WTC11 (cell line): ENCODE data around the gene ACVR1B. TPM values are rescaled to one million over a fixed set of nuclear protein-coding genes. Genes with fewer than 3 reads are reported as not detected.

Experiments used
- ATAC-seq: fragments of 200-7000 bp; cut with Tn5 transposase; 2 replicates; pipeline ENCODE4 v1.10.0; 2021; ENCODE audit warnings: mild to moderate bottlenecking, moderate library complexity
- CTCF ChIA-PET: fragments of 300-600 bp; sonication (Branson Sonifier 250); formaldehyde crosslinking; loops from one replicate; lab custom pipeline; 2021; ENCODE audit warnings: antibody characterized with exemption; lab: Charles Lee
- POLR2A ChIA-PET: fragments of 350-600 bp; sonication (Branson Sonifier 250); formaldehyde crosslinking; loops from one replicate; lab custom pipeline; 2021; ENCODE audit warnings: antibody characterized with exemption; lab: Charles Lee
- DNase-seq: peaks from one replicate; pipeline ENCODE4 v3.0.0; 2021; ENCODE audit warnings: low spot score
- H3K27ac Mint-ChIP-seq: 2 replicates; pipeline ENCODE4 v1.8.0; 2021; ENCODE audit warnings: mixed read lengths
- H3K27me3 Mint-ChIP-seq: 2 replicates; pipeline ENCODE4 v1.8.0; 2021; ENCODE audit warnings: low read depth, mild to moderate bottlenecking, moderate library complexity, mixed read lengths
- H3K36me3 Mint-ChIP-seq: 2 replicates; pipeline ENCODE4 v1.8.0; 2021; ENCODE audit warnings: mixed read lengths
- H3K4me1 Mint-ChIP-seq: 2 replicates; pipeline ENCODE4 v1.8.0; 2022; ENCODE audit warnings: mixed read lengths
- H3K4me3 Mint-ChIP-seq: 2 replicates; pipeline ENCODE4 v1.8.0; 2021; ENCODE audit warnings: mild to moderate bottlenecking, moderate library complexity, mixed read lengths
- H3K9me3 Mint-ChIP-seq: 2 replicates; pipeline ENCODE4 v1.8.0; 2021; ENCODE audit warnings: mixed read lengths
- AFF4 ChIP-seq: sonication (generic); formaldehyde crosslinking; IDR thresholded peaks from 2 replicates; pipeline ENCODE4 v1.8.1; 2023; ENCODE audit warnings: mild to moderate bottlenecking, missing genetic modification reagents, borderline replicate concordance
- FOXK1 ChIP-seq: sonication (generic); formaldehyde crosslinking; IDR thresholded peaks from 2 replicates; pipeline ENCODE4 v1.8.0; 2022; ENCODE audit warnings: mild to moderate bottlenecking, moderate library complexity, missing genetic modification reagents
- FOXP1 ChIP-seq: sonication (generic); formaldehyde crosslinking; IDR thresholded peaks from 2 replicates; pipeline ENCODE4 v1.8.0; 2022; ENCODE audit warnings: missing genetic modification reagents, mild to moderate bottlenecking, moderate library complexity, borderline replicate concordance
- MXD4 ChIP-seq: fragments of 250-450 bp; sonication (Bioruptor Pico); IDR thresholded peaks from 2 replicates; pipeline ENCODE4 v1.8.0; 2021; ENCODE audit warnings: mild to moderate bottlenecking, moderate library complexity, borderline replicate concordance
- MYBL2 ChIP-seq: sonication (generic); formaldehyde crosslinking; IDR thresholded peaks from 2 replicates; pipeline ENCODE4 v1.8.1; 2023; ENCODE audit warnings: mild to moderate bottlenecking, moderate library complexity, missing genetic modification reagents
- NFATC4 ChIP-seq: fragments of 250-450 bp; sonication (Bioruptor Pico); IDR thresholded peaks from 2 replicates; pipeline ENCODE4 v1.9.0; 2021; ENCODE audit warnings: mild to moderate bottlenecking
- NFE2L1 ChIP-seq: sonication (generic); formaldehyde crosslinking; IDR thresholded peaks from 2 replicates; pipeline ENCODE4 v1.8.1; 2023; ENCODE audit warnings: missing genetic modification reagents
- PRRX2 ChIP-seq: fragments of 250-450 bp; sonication (Bioruptor Pico); IDR thresholded peaks from 2 replicates; pipeline ENCODE4 v1.8.0; 2021; ENCODE audit warnings: mild to moderate bottlenecking
- SMAD3 ChIP-seq: sonication (generic); formaldehyde crosslinking; IDR thresholded peaks from 2 replicates; pipeline ENCODE4 v1.8.0; 2022; ENCODE audit warnings: missing genetic modification reagents, mild to moderate bottlenecking, borderline replicate concordance
- ZNF121 ChIP-seq: sonication (generic); formaldehyde crosslinking; IDR thresholded peaks from 2 replicates; pipeline ENCODE4 v1.8.0; 2023; ENCODE audit warnings: missing genetic modification reagents
- ZNF416 ChIP-seq: fragments of 250-450 bp; sonication (Bioruptor Pico); IDR thresholded peaks from 2 replicates; pipeline ENCODE4 v1.9.0; 2021; ENCODE audit warnings: mild to moderate bottlenecking, inconsistent platforms
- ZNF423 ChIP-seq: fragments of 250-450 bp; sonication (Bioruptor Pico); IDR thresholded peaks from 2 replicates; pipeline ENCODE4 v2.1.2; 2022; ENCODE audit warnings: mild to moderate bottlenecking, moderate library complexity
- total RNA-seq: library from RNA; stranded (reverse); gene quantifications from 3 replicates; pipeline ENCODE4 v1.2.3, GENCODE V29; 2021
- TF ChIP-seq, protein P1 (sequence below): fragments of 200-600 bp; IDR thresholded peaks from 2 replicates; pipeline ENCODE4 v1.8.0; 2022; ENCODE audit warnings: antibody characterized with exemption
- TF ChIP-seq, protein P2 (sequence below): fragments of 250-450 bp; sonication (Bioruptor Pico); IDR thresholded peaks from 2 replicates; pipeline ENCODE4 v1.9.0; 2021; ENCODE audit warnings: mild to moderate bottlenecking
- TF ChIP-seq, protein P3 (sequence below): fragments of 250-450 bp; sonication (Bioruptor Pico); IDR thresholded peaks from 2 replicates; pipeline ENCODE4 v1.9.0; 2021; ENCODE audit warnings: mild to moderate bottlenecking, borderline replicate concordance

The ACVR1B gene
- total RNA-seq, 1 experiment from 2014 or later = 24.1 TPM

GRCh38 chr12:51969643-51970042 lies 18.1 kb downstream of the ACVR1B start:
- POLR2A ChIA-PET = no interaction called here
- H3K27me3 Mint-ChIP-seq = no peaks in the 10 kb centered on the region
- H3K27ac Mint-ChIP-seq = no peak overlapping the region

GRCh38 chr12:51970904-51971646 lies 19.6 kb downstream of the ACVR1B start:
- DNase-seq (peak; percentile 63), ATAC-seq (peak; percentile 95)
- ChIA-PET POLR2A (no interaction called here), CTCF (interaction anchor here (0.6 to 3.6 kb wide), 38 partner anchors 9 to 232 kb away, joined by 3 to 48 read pairs (median 6); partner anchors contain the start of genes ACVR1B, ACVRL1, ANKRD33 and TAMALIN)
- peaks cover 10% of the 10 kb centered on the region for H3K36me3 Mint-ChIP-seq
- H3K27me3 Mint-ChIP-seq = no peaks in the 10 kb centered on the region
- H3K9me3 Mint-ChIP-seq = peaks cover 1% of the 10 kb centered on the region
- TF ChIP-seq, protein P1, sequence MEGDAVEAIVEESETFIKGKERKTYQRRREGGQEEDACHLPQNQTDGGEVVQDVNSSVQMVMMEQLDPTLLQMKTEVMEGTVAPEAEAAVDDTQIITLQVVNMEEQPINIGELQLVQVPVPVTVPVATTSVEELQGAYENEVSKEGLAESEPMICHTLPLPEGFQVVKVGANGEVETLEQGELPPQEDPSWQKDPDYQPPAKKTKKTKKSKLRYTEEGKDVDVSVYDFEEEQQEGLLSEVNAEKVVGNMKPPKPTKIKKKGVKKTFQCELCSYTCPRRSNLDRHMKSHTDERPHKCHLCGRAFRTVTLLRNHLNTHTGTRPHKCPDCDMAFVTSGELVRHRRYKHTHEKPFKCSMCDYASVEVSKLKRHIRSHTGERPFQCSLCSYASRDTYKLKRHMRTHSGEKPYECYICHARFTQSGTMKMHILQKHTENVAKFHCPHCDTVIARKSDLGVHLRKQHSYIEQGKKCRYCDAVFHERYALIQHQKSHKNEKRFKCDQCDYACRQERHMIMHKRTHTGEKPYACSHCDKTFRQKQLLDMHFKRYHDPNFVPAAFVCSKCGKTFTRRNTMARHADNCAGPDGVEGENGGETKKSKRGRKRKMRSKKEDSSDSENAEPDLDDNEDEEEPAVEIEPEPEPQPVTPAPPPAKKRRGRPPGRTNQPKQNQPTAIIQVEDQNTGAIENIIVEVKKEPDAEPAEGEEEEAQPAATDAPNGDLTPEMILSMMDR = peak; percentile 82
- no peak for TF ChIP-seq FOXP1 (CRISPR knock-in tag)
- H3K4me1 Mint-ChIP-seq = peaks cover 32% of the 10 kb centered on the region
- no peak overlapping the region for H3K4me3 Mint-ChIP-seq
- peak overlapping the region; percentile 52; the same call in 1 of the 2 replicates for H3K27ac Mint-ChIP-seq

More at GRCh38 chr12:51969643-51970042, 18.1 kb downstream of the ACVR1B start:
- ATAC-seq = no peak
- peaks cover 9% of the 10 kb centered on the region for H3K9me3 Mint-ChIP-seq
- peaks cover 6% of the 10 kb centered on the region for H3K36me3 Mint-ChIP-seq
- no peak for TF ChIP-seq ZNF423 (CRISPR knock-in tag)
- peak; percentile 52; the same call in 1 of the 2 replicates for TF ChIP-seq ZNF121 (CRISPR knock-in tag)
- TF ChIP-seq, all 79 proteins: peak for 1
- Mint-ChIP-seq H3K4me3 (no peak overlapping the region), H3K4me1 (peaks cover 37% of the 10 kb centered on the region)
- no peak for DNase-seq
- CTCF ChIA-PET = interaction anchor here (1.0 to 3.6 kb wide), 11 partner anchors 18 to 154 kb away, joined by 3 to 24 read pairs (median 7); partner anchors contain the start of genes ACVR1B and ACVRL1

DNA sequence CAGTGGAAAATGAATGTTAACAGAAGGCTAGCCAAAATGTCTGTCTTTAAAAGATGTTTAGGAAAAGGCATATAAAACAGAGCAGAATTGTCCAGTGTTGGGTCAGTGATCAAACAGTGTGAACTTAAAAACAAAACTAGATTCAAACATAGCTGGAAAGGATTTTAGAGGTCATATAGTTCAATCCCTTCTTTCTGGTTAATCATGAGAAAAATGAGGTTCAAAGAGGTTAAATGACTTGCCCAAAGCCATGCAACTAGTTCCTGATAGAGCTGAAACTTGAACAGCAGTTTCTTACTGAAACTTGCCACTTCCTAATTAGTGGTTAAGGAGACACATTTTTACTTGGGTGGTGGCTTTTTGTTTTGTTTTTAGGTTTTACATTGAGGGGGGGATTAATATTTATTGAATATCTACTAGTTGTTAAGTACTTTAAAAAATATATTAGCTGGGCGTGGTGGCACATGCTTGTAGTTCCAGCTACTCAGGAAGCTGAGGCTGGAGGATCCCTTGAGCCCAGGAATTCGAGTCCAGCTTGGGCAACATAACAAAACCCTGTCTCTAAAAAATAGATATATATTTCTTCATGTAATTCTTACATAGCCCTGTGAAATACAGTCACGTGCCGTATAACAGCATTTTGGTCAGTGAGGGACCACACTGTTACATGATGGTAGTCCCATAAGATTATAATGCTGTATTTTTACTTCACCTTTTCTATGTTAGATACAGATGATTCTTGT lies 20.4 kb downstream of the ACVR1B start:
- no peak overlapping the region for H3K4me3 Mint-ChIP-seq
- no peaks in the 10 kb centered on the region for H3K27me3 Mint-ChIP-seq
- ATAC-seq = no peak
- H3K36me3 Mint-ChIP-seq = peaks cover 16% of the 10 kb centered on the region
- H3K4me1 Mint-ChIP-seq = peaks cover 31% of the 10 kb centered on the region
- ChIA-PET CTCF (interaction anchor here (0.6 to 3.6 kb wide), 6 partner anchors 32 to 91 kb away, joined by 3 to 48 read pairs (median 11); no protein-coding TSS in a partner anchor), POLR2A (no interaction called here)
- DNase-seq = no peak
- no peaks in the 10 kb centered on the region for H3K9me3 Mint-ChIP-seq
- no peak overlapping the region for H3K27ac Mint-ChIP-seq
- TF ChIP-seq FOXK1 = no peak
- TF ChIP-seq SMAD3 (CRISPR knock-in tag) = no peak
- TF ChIP-seq PRRX2 (CRISPR knock-in tag) = no peak
- TF ChIP-seq, protein P2, sequence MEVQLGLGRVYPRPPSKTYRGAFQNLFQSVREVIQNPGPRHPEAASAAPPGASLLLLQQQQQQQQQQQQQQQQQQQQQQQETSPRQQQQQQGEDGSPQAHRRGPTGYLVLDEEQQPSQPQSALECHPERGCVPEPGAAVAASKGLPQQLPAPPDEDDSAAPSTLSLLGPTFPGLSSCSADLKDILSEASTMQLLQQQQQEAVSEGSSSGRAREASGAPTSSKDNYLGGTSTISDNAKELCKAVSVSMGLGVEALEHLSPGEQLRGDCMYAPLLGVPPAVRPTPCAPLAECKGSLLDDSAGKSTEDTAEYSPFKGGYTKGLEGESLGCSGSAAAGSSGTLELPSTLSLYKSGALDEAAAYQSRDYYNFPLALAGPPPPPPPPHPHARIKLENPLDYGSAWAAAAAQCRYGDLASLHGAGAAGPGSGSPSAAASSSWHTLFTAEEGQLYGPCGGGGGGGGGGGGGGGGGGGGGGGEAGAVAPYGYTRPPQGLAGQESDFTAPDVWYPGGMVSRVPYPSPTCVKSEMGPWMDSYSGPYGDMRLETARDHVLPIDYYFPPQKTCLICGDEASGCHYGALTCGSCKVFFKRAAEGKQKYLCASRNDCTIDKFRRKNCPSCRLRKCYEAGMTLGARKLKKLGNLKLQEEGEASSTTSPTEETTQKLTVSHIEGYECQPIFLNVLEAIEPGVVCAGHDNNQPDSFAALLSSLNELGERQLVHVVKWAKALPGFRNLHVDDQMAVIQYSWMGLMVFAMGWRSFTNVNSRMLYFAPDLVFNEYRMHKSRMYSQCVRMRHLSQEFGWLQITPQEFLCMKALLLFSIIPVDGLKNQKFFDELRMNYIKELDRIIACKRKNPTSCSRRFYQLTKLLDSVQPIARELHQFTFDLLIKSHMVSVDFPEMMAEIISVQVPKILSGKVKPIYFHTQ (CRISPR knock-in tag) = no peak
- TF ChIP-seq, protein P3, sequence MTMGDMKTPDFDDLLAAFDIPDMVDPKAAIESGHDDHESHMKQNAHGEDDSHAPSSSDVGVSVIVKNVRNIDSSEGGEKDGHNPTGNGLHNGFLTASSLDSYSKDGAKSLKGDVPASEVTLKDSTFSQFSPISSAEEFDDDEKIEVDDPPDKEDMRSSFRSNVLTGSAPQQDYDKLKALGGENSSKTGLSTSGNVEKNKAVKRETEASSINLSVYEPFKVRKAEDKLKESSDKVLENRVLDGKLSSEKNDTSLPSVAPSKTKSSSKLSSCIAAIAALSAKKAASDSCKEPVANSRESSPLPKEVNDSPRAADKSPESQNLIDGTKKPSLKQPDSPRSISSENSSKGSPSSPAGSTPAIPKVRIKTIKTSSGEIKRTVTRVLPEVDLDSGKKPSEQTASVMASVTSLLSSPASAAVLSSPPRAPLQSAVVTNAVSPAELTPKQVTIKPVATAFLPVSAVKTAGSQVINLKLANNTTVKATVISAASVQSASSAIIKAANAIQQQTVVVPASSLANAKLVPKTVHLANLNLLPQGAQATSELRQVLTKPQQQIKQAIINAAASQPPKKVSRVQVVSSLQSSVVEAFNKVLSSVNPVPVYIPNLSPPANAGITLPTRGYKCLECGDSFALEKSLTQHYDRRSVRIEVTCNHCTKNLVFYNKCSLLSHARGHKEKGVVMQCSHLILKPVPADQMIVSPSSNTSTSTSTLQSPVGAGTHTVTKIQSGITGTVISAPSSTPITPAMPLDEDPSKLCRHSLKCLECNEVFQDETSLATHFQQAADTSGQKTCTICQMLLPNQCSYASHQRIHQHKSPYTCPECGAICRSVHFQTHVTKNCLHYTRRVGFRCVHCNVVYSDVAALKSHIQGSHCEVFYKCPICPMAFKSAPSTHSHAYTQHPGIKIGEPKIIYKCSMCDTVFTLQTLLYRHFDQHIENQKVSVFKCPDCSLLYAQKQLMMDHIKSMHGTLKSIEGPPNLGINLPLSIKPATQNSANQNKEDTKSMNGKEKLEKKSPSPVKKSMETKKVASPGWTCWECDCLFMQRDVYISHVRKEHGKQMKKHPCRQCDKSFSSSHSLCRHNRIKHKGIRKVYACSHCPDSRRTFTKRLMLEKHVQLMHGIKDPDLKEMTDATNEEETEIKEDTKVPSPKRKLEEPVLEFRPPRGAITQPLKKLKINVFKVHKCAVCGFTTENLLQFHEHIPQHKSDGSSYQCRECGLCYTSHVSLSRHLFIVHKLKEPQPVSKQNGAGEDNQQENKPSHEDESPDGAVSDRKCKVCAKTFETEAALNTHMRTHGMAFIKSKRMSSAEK (CRISPR knock-in tag) = no peak
- TF ChIP-seq NFATC4 (CRISPR knock-in tag) = no peak
- no peak for TF ChIP-seq ZNF416
- TF ChIP-seq AFF4 (CRISPR knock-in tag) = no peak
- no peak for TF ChIP-seq MYBL2 (CRISPR knock-in tag)
- TF ChIP-seq NFE2L1 (CRISPR knock-in tag) = no peak
- TF ChIP-seq MXD4 (CRISPR knock-in tag) = no peak
